Measurements from ENCODE around the gene ARHGEF9.

GRCh38 chrX:63764946-63765345 lies 20.1 kb downstream of the ARHGEF9 start:
- TF ChIP-seq POLR2A (IDR thresholded peaks at IDR 0.05) (no peak), EP300 (IDR thresholded peaks at IDR 0.05) (no peak), POLR2AphosphoS5 (IDR thresholded peaks at IDR 0.05) (no peak)
- TF ChIP-seq, protein P1, sequence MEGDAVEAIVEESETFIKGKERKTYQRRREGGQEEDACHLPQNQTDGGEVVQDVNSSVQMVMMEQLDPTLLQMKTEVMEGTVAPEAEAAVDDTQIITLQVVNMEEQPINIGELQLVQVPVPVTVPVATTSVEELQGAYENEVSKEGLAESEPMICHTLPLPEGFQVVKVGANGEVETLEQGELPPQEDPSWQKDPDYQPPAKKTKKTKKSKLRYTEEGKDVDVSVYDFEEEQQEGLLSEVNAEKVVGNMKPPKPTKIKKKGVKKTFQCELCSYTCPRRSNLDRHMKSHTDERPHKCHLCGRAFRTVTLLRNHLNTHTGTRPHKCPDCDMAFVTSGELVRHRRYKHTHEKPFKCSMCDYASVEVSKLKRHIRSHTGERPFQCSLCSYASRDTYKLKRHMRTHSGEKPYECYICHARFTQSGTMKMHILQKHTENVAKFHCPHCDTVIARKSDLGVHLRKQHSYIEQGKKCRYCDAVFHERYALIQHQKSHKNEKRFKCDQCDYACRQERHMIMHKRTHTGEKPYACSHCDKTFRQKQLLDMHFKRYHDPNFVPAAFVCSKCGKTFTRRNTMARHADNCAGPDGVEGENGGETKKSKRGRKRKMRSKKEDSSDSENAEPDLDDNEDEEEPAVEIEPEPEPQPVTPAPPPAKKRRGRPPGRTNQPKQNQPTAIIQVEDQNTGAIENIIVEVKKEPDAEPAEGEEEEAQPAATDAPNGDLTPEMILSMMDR (IDR thresholded peaks at IDR 0.05), result no peak

Data from stomach (tissue), 4 donors.